Ishikawa (cell line): ENCODE results near the gene CDCA5.

Experiments used
- CEBPB ChIP-seq: IDR thresholded peaks from 2 replicates; pipeline ENCODE4 v1.6.1; 2012
- CREB1 ChIP-seq: IDR thresholded peaks from 2 replicates; pipeline ENCODE4 v1.6.1; 2012; ENCODE audit warnings: low read depth
- EGR1 ChIP-seq: IDR thresholded peaks from 2 replicates; pipeline ENCODE4 v1.6.1; 2012
- EP300 ChIP-seq: IDR thresholded peaks from 2 replicates; pipeline ENCODE4 v1.6.1; 2012; ENCODE audit warnings: borderline replicate concordance
- FOXM1 ChIP-seq: IDR thresholded peaks from 2 replicates; pipeline ENCODE4 v1.6.1; 2012; ENCODE audit warnings: low read depth, borderline replicate concordance
- NFIC ChIP-seq: IDR thresholded peaks from 2 replicates; pipeline ENCODE4 v1.6.1; 2012
- RAD21 ChIP-seq: IDR thresholded peaks from 2 replicates; pipeline ENCODE4 v1.6.1; 2012; ENCODE audit warnings: low read depth
- TAF1 ChIP-seq: IDR thresholded peaks from 2 replicates; pipeline ENCODE4 v1.6.1; 2012; ENCODE audit warnings: low read depth, mild to moderate bottlenecking
- TCF12 ChIP-seq: IDR thresholded peaks from 2 replicates; pipeline ENCODE4 v1.6.1; 2012; ENCODE audit warnings: low read depth
- TEAD4 ChIP-seq: IDR thresholded peaks from 2 replicates; pipeline ENCODE4 v1.6.1; 2012
- YY1 ChIP-seq: IDR thresholded peaks from 2 replicates; pipeline ENCODE4 v1.6.1; 2012; ENCODE audit warnings: low read depth
- ZBTB7A ChIP-seq: IDR thresholded peaks from 2 replicates; pipeline ENCODE4 v1.6.1; 2012; ENCODE audit warnings: low read depth
- TF ChIP-seq, protein P1 (sequence below): IDR thresholded peaks from 2 replicates; pipeline ENCODE4 v1.6.1; 2012
- TF ChIP-seq, protein P2 (sequence below): IDR thresholded peaks from 2 replicates; pipeline ENCODE4 v1.6.1; 2012
- TF ChIP-seq, protein P3 (sequence below): IDR thresholded peaks from 2 replicates; pipeline ENCODE4 v1.6.1; 2012; ENCODE audit warnings: low read depth, mild to moderate bottlenecking

The CDCA5 gene

DNA sequence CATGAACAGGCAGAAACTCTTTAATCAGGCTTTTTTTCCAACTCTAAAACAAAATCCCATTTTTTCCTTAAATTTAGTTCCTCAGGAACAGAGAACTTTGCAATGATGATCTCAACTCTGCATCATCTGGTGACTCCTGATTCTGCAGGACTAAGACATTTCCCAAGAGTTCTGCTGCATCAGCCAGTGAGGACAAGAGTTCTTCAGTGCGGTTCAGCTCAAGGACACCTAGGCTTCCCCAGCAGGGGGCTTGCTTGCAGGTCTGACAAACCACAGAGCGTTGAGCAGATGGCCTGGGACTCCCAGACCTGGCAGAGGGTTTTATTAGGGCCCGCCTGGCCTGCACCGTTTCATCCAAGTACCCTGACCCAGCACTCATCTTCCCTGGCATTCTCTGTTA is 6.4 kb downstream of the CDCA5 start:
- TF ChIP-seq TCF12 (no peak), TAF1 (no peak), CEBPB (no peak), ZBTB7A (no peak), NFIC (no peak), CREB1 (no peak), EP300 (no peak), EGR1 (no peak), YY1 (no peak), FOXM1 (no peak), RAD21 (no peak)
- TF ChIP-seq, protein P1, sequence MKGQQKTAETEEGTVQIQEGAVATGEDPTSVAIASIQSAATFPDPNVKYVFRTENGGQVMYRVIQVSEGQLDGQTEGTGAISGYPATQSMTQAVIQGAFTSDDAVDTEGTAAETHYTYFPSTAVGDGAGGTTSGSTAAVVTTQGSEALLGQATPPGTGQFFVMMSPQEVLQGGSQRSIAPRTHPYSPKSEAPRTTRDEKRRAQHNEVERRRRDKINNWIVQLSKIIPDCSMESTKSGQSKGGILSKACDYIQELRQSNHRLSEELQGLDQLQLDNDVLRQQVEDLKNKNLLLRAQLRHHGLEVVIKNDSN = no peak
- TF ChIP-seq, protein P2, sequence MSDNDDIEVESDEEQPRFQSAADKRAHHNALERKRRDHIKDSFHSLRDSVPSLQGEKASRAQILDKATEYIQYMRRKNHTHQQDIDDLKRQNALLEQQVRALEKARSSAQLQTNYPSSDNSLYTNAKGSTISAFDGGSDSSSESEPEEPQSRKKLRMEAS = no peak
- TF ChIP-seq, protein P3, sequence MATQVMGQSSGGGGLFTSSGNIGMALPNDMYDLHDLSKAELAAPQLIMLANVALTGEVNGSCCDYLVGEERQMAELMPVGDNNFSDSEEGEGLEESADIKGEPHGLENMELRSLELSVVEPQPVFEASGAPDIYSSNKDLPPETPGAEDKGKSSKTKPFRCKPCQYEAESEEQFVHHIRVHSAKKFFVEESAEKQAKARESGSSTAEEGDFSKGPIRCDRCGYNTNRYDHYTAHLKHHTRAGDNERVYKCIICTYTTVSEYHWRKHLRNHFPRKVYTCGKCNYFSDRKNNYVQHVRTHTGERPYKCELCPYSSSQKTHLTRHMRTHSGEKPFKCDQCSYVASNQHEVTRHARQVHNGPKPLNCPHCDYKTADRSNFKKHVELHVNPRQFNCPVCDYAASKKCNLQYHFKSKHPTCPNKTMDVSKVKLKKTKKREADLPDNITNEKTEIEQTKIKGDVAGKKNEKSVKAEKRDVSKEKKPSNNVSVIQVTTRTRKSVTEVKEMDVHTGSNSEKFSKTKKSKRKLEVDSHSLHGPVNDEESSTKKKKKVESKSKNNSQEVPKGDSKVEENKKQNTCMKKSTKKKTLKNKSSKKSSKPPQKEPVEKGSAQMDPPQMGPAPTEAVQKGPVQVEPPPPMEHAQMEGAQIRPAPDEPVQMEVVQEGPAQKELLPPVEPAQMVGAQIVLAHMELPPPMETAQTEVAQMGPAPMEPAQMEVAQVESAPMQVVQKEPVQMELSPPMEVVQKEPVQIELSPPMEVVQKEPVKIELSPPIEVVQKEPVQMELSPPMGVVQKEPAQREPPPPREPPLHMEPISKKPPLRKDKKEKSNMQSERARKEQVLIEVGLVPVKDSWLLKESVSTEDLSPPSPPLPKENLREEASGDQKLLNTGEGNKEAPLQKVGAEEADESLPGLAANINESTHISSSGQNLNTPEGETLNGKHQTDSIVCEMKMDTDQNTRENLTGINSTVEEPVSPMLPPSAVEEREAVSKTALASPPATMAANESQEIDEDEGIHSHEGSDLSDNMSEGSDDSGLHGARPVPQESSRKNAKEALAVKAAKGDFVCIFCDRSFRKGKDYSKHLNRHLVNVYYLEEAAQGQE = no peak

DNA sequence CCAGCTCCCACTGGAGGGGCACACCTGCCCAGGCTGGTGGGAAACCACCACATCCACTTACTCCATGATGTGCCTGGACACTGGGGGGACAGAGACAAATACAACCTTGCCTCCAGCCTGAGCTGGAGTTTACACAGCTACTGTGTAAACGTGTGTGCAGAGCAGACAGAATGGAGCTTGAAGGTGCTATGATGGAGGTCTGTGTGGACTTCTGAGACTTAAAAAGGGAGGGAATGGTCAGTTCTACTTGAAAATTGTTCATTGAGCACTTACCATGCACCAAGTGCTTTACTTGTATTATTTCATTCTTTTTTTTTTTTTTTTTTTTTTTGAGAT is 11.2 kb downstream of the CDCA5 start:
- no peak for TF ChIP-seq NFIC
- TF ChIP-seq, protein P3 = no peak
- TF ChIP-seq YY1 = no peak
- TF ChIP-seq, protein P2 = no peak
- TF ChIP-seq RAD21 = no peak
- TF ChIP-seq, protein P1 = no peak
- TF ChIP-seq CREB1 = no peak
- no peak for TF ChIP-seq TAF1
- TF ChIP-seq EP300 = no peak
- no peak for TF ChIP-seq ZBTB7A
- TF ChIP-seq EGR1 = no peak
- no peak for TF ChIP-seq TEAD4
- no peak for TF ChIP-seq TCF12
- no peak for TF ChIP-seq CEBPB
- TF ChIP-seq FOXM1 = no peak

DNA sequence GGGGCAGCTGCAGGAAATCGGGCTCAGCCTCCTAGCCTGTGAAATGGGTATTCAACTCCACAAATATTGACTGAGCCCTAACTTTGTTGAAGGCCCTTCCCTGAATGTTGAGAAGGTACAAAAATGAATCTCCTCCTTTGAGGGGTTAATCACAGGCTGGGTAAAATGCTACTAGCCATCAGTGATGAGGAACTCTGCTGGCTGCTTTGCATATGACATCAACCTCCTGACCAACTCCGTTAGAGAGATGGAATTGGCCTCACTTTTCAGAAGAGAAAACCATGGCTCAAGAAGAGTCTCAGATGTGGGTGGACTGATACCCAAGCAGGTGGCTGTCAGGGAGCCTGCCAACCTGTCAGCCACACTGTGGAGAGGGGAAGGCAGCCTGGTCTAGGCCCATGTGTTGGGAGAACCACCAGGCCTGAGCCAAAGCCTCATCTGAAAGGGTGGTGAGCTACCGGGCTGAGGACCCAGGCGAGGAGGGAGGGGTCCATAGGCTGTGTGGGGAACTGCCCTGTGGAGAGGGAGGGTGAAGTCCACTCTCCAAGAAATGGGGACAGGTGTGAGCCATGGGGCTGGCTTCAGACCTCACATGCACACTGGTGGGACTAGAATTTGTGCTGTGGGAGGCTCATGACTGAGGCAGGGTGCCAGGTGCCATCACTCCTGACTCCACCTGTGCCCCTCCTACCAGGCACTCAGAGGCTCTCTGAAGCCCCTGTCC is 11.8 kb downstream of the CDCA5 start:
- TF ChIP-seq RAD21 = no peak
- no peak for TF ChIP-seq EGR1
- no peak for TF ChIP-seq TCF12
- TF ChIP-seq, protein P1 = no peak
- TF ChIP-seq CEBPB = no peak
- TF ChIP-seq ZBTB7A = no peak
- no peak for TF ChIP-seq CREB1
- TF ChIP-seq, protein P3 = no peak
- no peak for TF ChIP-seq NFIC
- TF ChIP-seq TEAD4 = no peak
- no peak for TF ChIP-seq YY1
- TF ChIP-seq EP300 = no peak
- TF ChIP-seq, protein P2 = no peak
